Measurements from ENCODE around the gene NSUN6. TPM values are rescaled to one million over a fixed set of nuclear protein-coding genes. Genes with fewer than 3 reads are reported as not detected.

The NSUN6 gene
- total RNA-seq, 1 experiment from 2014 or later: 12.5 TPM

- Histone ChIP-seq H4K20me1 (ENCODE audit: insufficient read depth) (no peaks in the 10 kb centered on the region), H3K36me3 (ENCODE audit: control insufficient read depth in 1 of 2, insufficient read depth in 2 of 2, low read length in 2 of 2) (peaks cover 0 to 5% of the 10 kb centered on the region in 2 experiments; a peak in 2 of 4 replicates), H3K9me2 (ENCODE audit: insufficient read depth) (no peaks in the 10 kb centered on the region), H3K4me1 (ENCODE audit: control insufficient read depth in 1 of 2, insufficient read depth in 2 of 2, low read length in 2 of 2) (no peaks in the 10 kb centered on the region), H3K9ac (ENCODE audit: low read length) (no peak overlapping the region), H2AFZ (ENCODE audit: low read depth, low read length, poor library complexity, severe bottlenecking) (no peak overlapping the region), H3K4me3 (replicated peaks in 1 of 2; ENCODE audit: low read depth in 1 of 2, low read length in 2 of 2) (no peak overlapping the region), H3K27ac (ENCODE audit: low read depth, low read length) (no peak overlapping the region), H3K79me2 (ENCODE audit: insufficient read depth, low read length) (no peaks in the 10 kb centered on the region), H3K9me3 (ENCODE audit: control insufficient read depth in 1 of 2, insufficient read depth in 1 of 2, low read depth in 1 of 2, low read length in 2 of 2) (no peaks in the 10 kb centered on the region), H3K27me3 (ENCODE audit: insufficient read depth, low read length) (no peaks in the 10 kb centered on the region), H3K4me2 (ENCODE audit: low read length) (no peak overlapping the region)
- ChIA-PET POLR2A (no interaction called here), CTCF (no interaction called here), RAD21 (ENCODE audit: low non-redundant PET in 1 of 2, low total read pairs in 2 of 2, uncharacterized antibody in 2 of 2, unreplicated experiment in 2 of 2) (no interaction called here)
- no peak for ATAC-seq
- DNase-seq (ENCODE audit: low read depth, low spot score): no peak
- no TSS peak for BruUV-seq (replicated peaks)
- TF ChIP-seq ELF1 (IDR thresholded peaks at IDR 0.05; ENCODE audit: borderline replicate concordance, low read depth) (no peak), SRF (IDR thresholded peaks at IDR 0.05; ENCODE audit: low read depth) (no peak), CEBPB (IDR thresholded peaks at IDR 0.05; ENCODE audit: low read depth) (no peak), EZH2phosphoT487 (IDR thresholded peaks at IDR 0.05; ENCODE audit: borderline replicate concordance) (no peak), CTCF (IDR thresholded peaks at IDR 0.05 in 2 of 3, conservative IDR thresholded peaks at IDR 0.05 in 1 of 3; ENCODE audit: borderline replicate concordance in 1 of 3, insufficient read depth in 1 of 3, low read depth in 2 of 3, low read length in 2 of 3) (no peak), SIN3A (IDR thresholded peaks at IDR 0.05; ENCODE audit: low read depth) (no peak), FOSL1 (IDR thresholded peaks at IDR 0.05; ENCODE audit: low read depth) (no peak), REST (IDR thresholded peaks at IDR 0.05; ENCODE audit: low read depth) (no peak), TCF7L2 (IDR thresholded peaks at IDR 0.05; ENCODE audit: borderline replicate concordance, extremely low read depth, insufficient read depth, insufficient read length) (no peak), ZFX (IDR thresholded peaks at IDR 0.05) (no peak), CBX3 (IDR thresholded peaks at IDR 0.05; ENCODE audit: low read depth) (no peak), JUND (IDR thresholded peaks at IDR 0.05) (no peak), MAX (IDR thresholded peaks at IDR 0.05) (no peak), POLR2A (IDR thresholded peaks at IDR 0.05; ENCODE audit: borderline replicate concordance, extremely low read depth, insufficient read depth, insufficient read length) (no peak), EZH2 (IDR thresholded peaks at IDR 0.05) (no peak), YY1 (IDR thresholded peaks at IDR 0.05; ENCODE audit: extremely low read depth, insufficient replicate concordance, low read depth, low read length) (no peak), EGR1 (IDR thresholded peaks at IDR 0.05; ENCODE audit: low read depth) (no peak), SP1 (IDR thresholded peaks at IDR 0.05; ENCODE audit: low read depth) (no peak)
- intact Hi-C loops (cut with micrococcal nuclease): no loop called here
Measured at GRCh38 chr10:18539335-18539734, 112.1 kb downstream of the NSUN6 start.
